Neural progenitor cell (in vitro differentiated cells): Measurements from ENCODE around the gene TM4SF20.

Experiments used
- EZH2 ChIP-seq: fragments of 200-600 bp; sonication (generic); IDR thresholded peaks from 2 replicates; pipeline ENCODE4 v1.6.1; 2017; ENCODE audit warnings: antibody characterized with exemption, mild to moderate bottlenecking, moderate library complexity
- EZH2phosphoT487 ChIP-seq: fragments of 200-600 bp; sonication (generic); IDR thresholded peaks from 2 replicates; pipeline ENCODE4 v1.6.1; 2017; ENCODE audit warnings: antibody characterized with exemption
- TF ChIP-seq, protein P1 (sequence below): fragments of 200-600 bp; sonication (generic); IDR thresholded peaks from 2 replicates; pipeline ENCODE4 v1.5.1; 2017; ENCODE audit warnings: antibody characterized with exemption, mild to moderate bottlenecking

- TF ChIP-seq, protein P1, sequence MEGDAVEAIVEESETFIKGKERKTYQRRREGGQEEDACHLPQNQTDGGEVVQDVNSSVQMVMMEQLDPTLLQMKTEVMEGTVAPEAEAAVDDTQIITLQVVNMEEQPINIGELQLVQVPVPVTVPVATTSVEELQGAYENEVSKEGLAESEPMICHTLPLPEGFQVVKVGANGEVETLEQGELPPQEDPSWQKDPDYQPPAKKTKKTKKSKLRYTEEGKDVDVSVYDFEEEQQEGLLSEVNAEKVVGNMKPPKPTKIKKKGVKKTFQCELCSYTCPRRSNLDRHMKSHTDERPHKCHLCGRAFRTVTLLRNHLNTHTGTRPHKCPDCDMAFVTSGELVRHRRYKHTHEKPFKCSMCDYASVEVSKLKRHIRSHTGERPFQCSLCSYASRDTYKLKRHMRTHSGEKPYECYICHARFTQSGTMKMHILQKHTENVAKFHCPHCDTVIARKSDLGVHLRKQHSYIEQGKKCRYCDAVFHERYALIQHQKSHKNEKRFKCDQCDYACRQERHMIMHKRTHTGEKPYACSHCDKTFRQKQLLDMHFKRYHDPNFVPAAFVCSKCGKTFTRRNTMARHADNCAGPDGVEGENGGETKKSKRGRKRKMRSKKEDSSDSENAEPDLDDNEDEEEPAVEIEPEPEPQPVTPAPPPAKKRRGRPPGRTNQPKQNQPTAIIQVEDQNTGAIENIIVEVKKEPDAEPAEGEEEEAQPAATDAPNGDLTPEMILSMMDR = no peak
- TF ChIP-seq EZH2phosphoT487 = no peak
- no peak for TF ChIP-seq EZH2
These were observed 7.5 kb upstream of the TM4SF20 start for GRCh38 chr2:227386630-227387029.
